Measurements from ENCODE around the gene CARD9.
"Not testable (repeated sequence)": the region's sequence is repeated elsewhere in the genome, so short reads cannot be mapped to it uniquely, and the experiment has no call there.

CARD9 gene

DNA sequence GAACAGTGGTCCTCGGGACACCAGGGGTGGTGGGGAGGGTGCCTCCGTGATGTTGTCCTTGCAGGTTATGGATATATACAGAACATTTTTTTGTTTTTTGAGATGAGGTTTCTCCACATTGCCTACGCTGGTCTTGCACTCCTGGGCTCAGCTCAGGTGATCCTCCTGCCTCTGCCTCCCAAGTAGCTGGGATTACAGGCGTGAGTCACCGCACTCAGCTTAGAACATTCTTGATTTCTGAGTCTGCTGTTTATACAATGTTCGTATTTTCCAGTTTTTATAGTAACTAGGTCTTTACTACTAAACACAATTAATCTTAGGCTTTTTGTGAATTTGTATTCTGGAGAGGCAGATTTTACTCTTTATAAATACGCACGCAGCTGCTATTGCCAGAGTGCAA is 43.0 kb upstream of the CARD9 start:
- no peak overlapping the region for H3K4me3 ChIP-seq (ENCODE audit: control insufficient read depth, low read depth, low read length)
- DNase-seq (ENCODE audit: low read depth), result no peak
- TF ChIP-seq, protein P1, sequence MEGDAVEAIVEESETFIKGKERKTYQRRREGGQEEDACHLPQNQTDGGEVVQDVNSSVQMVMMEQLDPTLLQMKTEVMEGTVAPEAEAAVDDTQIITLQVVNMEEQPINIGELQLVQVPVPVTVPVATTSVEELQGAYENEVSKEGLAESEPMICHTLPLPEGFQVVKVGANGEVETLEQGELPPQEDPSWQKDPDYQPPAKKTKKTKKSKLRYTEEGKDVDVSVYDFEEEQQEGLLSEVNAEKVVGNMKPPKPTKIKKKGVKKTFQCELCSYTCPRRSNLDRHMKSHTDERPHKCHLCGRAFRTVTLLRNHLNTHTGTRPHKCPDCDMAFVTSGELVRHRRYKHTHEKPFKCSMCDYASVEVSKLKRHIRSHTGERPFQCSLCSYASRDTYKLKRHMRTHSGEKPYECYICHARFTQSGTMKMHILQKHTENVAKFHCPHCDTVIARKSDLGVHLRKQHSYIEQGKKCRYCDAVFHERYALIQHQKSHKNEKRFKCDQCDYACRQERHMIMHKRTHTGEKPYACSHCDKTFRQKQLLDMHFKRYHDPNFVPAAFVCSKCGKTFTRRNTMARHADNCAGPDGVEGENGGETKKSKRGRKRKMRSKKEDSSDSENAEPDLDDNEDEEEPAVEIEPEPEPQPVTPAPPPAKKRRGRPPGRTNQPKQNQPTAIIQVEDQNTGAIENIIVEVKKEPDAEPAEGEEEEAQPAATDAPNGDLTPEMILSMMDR (IDR thresholded peaks at IDR 0.05; ENCODE audit: control insufficient read depth, insufficient read depth, low read depth, low read length, missing control alignments), result no peak

DNA sequence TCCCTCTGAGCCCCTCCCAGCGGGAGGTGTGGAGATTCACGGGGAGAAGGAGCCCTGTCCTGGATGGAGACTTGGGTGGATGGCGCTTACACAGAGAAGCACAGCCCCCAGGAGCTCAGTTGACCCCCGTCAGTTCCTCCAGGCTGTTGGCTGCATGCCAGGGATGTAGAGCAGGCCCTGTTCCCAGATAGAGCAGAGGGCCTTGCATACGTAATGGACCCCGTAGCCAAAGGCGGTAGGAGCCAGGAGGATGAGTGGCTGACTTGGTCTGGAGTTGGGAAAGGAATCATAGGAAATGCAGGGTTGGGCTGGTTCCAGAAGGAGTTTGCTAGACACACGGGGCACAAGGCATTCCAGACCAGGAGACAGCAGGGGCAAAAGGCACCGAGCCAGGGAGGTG is 39.5 kb upstream of the CARD9 start:
- no peak overlapping the region for H3K4me3 ChIP-seq (ENCODE audit: control insufficient read depth, low read depth, low read length)
- DNase-seq (ENCODE audit: low read depth), result no peak
- TF ChIP-seq, protein P1 (IDR thresholded peaks at IDR 0.05; ENCODE audit: control insufficient read depth, insufficient read depth, low read depth, low read length, missing control alignments), result no peak

DNA sequence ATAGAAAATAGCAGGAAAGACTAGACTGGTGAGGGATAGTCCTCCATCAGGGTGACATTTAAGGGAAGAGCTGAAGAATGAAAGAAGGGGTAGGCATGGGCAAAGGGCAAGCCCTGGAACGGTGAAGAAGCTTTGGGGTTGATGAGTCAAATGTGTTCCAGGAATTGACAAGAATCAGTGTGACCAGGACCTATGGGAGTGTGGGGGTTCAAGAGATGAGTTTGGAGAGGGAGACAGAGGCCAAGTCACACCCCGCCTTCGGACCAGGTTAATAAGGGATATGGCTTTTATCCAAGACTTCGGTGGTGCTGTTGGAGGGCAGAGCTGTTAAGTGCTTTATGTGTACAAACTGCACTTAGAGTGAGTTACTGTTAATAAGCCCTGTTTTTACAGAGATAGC is 37.9 kb upstream of the CARD9 start:
- no peak for DNase-seq (ENCODE audit: low read depth)
- TF ChIP-seq, protein P1 (IDR thresholded peaks at IDR 0.05; ENCODE audit: control insufficient read depth, insufficient read depth, low read depth, low read length, missing control alignments), result no peak
- H3K4me3 ChIP-seq (ENCODE audit: control insufficient read depth, low read depth, low read length), result peak overlapping the region; percentile 100

DNA sequence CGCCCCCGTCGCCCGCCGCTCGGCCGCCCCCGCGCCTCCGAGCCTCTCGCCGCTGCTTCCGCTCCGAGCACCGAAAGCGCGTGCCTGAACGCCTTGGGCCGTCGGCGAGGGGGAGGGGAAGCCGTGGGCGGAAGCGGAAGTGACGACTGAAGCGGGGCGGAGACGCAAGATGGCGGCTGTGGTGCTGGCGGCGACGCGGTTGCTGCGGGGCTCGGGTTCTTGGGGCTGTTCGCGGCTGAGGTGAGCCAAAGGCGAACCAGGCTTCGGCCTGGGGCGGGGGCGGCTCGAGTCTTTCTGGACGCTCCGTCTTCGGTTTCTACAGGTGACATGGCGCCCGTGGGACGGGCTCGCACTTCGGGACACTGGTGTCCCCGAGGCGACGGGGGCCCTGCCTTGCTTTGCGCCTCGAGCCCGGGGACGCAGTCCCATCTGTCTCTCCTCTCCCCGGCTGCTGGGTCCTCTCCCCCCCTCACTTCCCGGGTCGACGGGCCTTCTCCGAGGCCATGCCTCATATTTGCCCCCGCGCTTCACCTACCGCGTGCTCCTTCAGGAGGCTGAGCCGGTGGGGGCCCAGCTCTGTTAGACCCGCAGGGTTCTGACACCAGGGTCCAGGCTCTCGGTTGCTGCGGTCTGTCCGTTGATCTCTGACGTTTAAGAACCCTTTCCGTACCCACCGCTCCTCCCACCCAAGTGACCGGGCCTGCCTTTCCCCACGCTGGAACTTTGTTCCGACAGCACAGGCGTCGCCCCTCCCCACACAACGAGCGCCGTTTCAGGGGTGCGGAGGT is 37.2 kb upstream of the CARD9 start, which contains the start of the genes ENTR1 and PMPCA:
Gene ENTR1, minus strand, starts transcription at position 115 of the 788 bp plus-strand sequence. CDS start 217 bp downstream, outside the sequence.
Gene PMPCA, plus strand, starts transcription at position 159 of the 788 bp plus-strand sequence. Its CDS starts 11 bp downstream, at position 170.
- TF ChIP-seq, protein P1 (IDR thresholded peaks at IDR 0.05; ENCODE audit: control insufficient read depth, insufficient read depth, low read depth, low read length, missing control alignments), result no peak
- DNase-seq (ENCODE audit: low read depth), result peak; percentile 33
- peak within 1 kb of the TSS; percentile 100 for H3K4me3 ChIP-seq (ENCODE audit: control insufficient read depth, low read depth, low read length)

DNA sequence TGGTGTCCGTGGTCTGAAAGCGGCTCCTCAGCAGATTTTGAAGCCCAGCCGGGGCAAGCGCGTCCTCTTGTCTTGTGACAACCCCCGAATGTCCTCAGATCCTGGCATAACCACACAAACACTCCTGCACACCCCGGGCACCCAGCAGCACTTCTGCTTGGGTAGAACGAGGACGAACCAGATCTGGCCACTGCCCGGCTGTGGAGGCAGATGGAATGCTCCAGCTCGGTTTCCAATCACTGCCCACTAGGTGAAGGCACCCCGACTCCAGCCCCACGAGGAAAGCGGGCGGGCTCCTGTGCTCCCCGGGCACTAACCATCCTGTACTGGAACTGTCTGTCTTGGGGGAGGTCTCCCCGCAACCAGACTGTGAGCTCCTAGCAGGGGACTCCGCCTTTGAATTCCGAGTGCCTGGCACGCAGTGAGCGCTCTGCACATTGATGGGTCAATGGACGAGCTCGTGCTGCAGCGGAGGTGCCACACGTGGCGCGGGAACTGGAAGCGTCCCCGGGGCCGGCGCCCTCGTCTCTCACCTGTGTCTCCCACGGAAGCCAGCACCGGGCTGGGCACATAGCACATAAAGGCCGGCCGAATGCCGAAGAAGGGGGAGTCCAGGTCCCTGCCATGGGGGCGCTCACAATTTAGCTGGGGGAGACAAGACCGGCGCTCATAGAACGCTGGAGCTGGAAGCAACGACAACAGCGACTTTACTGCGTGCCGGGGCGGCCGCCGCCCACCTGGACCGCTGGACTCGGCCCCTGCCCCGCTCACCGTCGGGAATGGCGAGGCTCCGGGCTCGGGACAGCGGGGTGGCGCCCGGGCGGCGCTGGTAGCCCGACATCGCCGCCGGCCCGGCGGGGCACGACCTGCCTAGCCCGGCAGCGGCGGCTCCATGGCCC is 36.3 kb upstream of the CARD9 start:
- H3K4me3 ChIP-seq (ENCODE audit: control insufficient read depth, low read depth, low read length), result peak overlapping the region; percentile 100
- DNase-seq (ENCODE audit: low read depth), result no peak
- TF ChIP-seq, protein P1 (IDR thresholded peaks at IDR 0.05; ENCODE audit: control insufficient read depth, insufficient read depth, low read depth, low read length, missing control alignments), result no peak

DNA sequence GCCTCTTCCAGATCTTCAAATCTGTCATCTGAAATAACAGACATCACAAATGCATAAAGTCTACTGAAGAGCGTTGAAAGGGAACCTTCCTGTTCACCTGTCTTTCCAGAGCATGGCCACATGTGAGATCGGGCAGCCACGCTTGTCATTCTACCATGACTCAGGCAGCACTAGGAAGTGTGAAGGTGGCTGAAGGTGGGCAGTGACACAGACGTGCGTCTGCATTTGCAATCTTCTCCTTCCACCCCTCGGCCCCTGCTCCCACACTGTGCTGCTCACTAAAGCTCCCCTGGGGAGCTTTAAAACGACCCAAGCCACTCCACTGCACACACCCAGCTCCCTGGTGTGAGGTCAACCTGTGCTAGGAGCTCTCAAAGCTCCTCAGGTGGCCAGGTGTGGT is 34.4 kb upstream of the CARD9 start:
- H3K4me3 ChIP-seq (ENCODE audit: control insufficient read depth, low read depth, low read length), result no peak overlapping the region
- TF ChIP-seq, protein P1 (IDR thresholded peaks at IDR 0.05; ENCODE audit: control insufficient read depth, insufficient read depth, low read depth, low read length, missing control alignments), result no peak
- DNase-seq (ENCODE audit: low read depth), result no peak

DNA sequence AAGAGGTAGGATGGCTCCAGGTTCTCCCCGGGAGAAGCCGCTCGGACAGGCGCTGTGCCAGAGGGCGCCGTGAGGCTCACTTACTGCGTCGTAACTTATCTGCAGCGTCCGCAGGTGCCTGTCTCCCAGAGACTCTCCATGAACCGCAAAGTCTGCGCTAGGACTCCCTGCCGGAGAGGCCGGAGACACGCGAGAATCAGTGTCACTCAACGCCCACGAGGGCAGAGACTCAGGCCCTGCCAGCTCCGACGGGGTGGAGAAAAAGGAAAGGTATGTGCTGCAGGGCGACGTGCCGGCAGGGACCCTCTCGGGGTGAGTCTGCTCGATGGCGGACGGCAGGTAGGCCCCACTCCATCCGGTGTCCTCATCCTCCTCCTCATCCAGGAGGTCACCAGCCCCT is 33.6 kb upstream of the CARD9 start:
- DNase-seq (ENCODE audit: low read depth); H3K4me3 ChIP-seq (ENCODE audit: control insufficient read depth, low read depth, low read length): not testable (repeated sequence)

DNA sequence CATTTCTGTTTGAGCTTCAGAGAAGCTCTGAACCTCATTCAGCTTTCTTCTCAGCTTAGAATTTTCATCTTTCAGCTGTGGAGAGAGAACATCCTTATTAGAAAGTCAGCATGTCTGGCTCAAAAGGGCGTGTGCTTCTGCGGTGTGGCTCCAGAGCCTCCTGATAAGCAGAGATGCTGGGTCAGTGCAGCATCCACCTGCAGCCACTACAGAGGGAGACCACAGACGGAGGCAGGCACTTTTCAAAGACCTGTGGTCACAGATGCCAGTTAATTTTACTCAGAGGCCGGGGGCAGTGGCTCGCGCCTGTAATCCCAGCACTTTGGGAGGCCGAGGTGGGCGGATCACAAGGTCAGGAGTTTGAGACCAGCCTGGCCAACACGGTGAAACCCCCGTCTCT is 32.4 kb upstream of the CARD9 start:
- not testable (repeated sequence) for H3K4me3 ChIP-seq (ENCODE audit: control insufficient read depth, low read depth, low read length); DNase-seq (ENCODE audit: low read depth)
